ENCODE results near the gene TRIM63.

TRIM63 gene

DNA sequence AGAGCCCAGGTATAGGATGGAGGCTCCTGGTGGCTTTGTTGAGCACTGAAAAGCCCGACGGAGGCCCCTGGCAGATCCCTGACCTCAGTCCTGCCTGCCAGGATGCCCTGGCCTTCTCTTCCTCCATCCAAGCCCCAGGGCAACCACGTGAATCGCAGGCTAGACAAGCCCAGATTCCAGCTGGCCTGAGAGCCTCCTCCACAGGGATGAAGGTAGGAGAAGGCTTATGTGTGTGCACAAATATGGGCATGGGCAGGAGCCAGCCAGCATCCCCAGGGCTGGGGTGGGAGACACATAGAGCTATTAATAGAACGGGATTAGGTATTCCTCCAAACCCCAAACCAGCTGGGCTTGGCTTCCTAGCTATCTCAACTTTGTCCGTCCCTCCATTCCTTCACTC is 49.8 kb downstream of the TRIM63 start:
- ChIA-PET CTCF (interaction anchor here (1.0 to 2.7 kb wide), 6 partner anchors 10 to 127 kb away, joined by 3 to 15 read pairs (median 6); partner anchors contain the start of gene PAFAH2), POLR2A (no interaction called here)
- DNase-seq (ENCODE audit: extremely low spot score), result no peak
- no peak for TF ChIP-seq CTCF (IDR thresholded peaks at IDR 0.05; ENCODE audit: control extremely low read depth, extremely low read depth, low read depth, missing control alignments)

DNA sequence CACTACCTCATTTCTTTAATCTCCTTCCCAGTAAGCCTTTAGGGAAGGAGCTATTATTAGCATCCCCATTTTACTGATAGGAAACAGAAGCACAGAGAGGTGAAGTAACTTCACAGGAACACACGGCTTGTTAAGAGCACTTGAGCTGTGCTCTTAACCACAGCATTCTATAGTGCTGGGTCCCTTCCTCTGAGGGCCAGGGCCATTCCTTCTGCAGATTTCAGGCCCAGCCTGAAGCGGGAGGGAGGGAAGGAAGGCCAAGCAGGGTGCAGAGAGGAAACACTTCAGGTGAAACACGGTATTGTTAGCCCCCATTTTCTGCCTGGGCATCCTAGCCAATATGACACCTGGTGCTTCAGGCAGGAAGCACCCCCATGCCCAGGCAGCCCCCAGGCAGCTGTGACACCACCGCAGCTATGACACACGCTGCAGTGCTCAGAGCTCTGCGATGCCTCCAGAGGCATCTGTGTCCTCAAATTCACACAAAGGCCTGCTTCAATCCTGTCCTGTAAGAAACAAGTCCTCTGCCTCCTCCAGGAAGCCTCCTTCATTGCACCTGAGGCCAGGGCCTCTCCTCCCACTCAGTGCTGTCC is 50.4 kb downstream of the TRIM63 start:
- no peak for DNase-seq (ENCODE audit: extremely low spot score)
- POLR2A ChIA-PET, result no interaction called here
- CTCF ChIA-PET, result interaction anchor here (0.9 to 2.7 kb wide), 7 partner anchors 10 to 128 kb away, joined by 3 to 15 read pairs (median 5); partner anchors contain the start of gene PAFAH2

GRCh38 chr1:26016258-26016952 is 51.0 kb downstream of the TRIM63 start:
- ChIA-PET POLR2A (no interaction called here), CTCF (interaction anchor here (0.9 to 2.7 kb wide), 6 partner anchors 11 to 121 kb away, joined by 3 to 15 read pairs (median 6); partner anchors contain the start of gene PAFAH2)
- peak; percentile 59 for DNase-seq (ENCODE audit: extremely low spot score)
- TF ChIP-seq CTCF (IDR thresholded peaks at IDR 0.05; ENCODE audit: control extremely low read depth, extremely low read depth, low read depth, missing control alignments), result no peak

More for the DNA sequence above, 50.4 kb downstream of the TRIM63 start:
- TF ChIP-seq CTCF (IDR thresholded peaks at IDR 0.05; ENCODE audit: control extremely low read depth, extremely low read depth, low read depth, missing control alignments), result no peak

DNA sequence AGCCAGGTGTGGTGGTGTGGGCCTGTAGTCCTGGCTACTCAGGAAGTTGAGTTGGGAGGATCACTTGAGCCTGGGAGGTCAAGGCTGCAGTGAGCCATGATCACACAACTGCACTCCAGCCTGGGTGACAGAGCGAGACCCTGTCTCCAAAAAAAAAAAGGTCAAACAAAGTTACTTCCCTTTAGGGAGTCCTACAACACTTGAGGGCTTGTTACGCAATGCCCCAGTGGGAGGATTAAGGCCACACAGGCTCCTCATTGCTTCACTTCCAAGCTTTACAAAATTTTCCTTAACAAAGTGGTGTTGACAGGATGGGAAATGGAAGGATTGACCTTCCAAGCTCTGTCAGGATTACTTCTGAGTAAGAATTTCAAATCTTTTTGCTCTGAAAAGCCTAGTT is 52.1 kb downstream of the TRIM63 start:
- TF ChIP-seq CTCF (IDR thresholded peaks at IDR 0.05; ENCODE audit: control extremely low read depth, extremely low read depth, low read depth, missing control alignments), result no peak
- no peak for DNase-seq (ENCODE audit: extremely low spot score)
- POLR2A ChIA-PET, result no interaction called here
- CTCF ChIA-PET, result interaction anchor here (3.5 kb wide), 1 partner anchor 21 kb away, joined by 15 read pairs; no protein-coding TSS in a partner anchor

GRCh38 chr1:26014179-26014578 is 53.3 kb downstream of the TRIM63 start:
- CTCF ChIA-PET, result interaction anchor here (3.5 kb wide), 1 partner anchor 22 kb away, joined by 15 read pairs; no protein-coding TSS in a partner anchor
- no peak for DNase-seq (ENCODE audit: extremely low spot score)
- TF ChIP-seq CTCF (IDR thresholded peaks at IDR 0.05; ENCODE audit: control extremely low read depth, extremely low read depth, low read depth, missing control alignments), result no peak
- POLR2A ChIA-PET, result no interaction called here

- DNase-seq (ENCODE audit: extremely low spot score), result no peak
- TF ChIP-seq CTCF (IDR thresholded peaks at IDR 0.05; ENCODE audit: control extremely low read depth, extremely low read depth, low read depth, missing control alignments), result no peak
- ChIA-PET CTCF (interaction anchor here (0.7 to 3.5 kb wide), 4 partner anchors 14 to 117 kb away, joined by 3 to 15 read pairs (median 4); no protein-coding TSS in a partner anchor), POLR2A (no interaction called here)
These were observed 54.6 kb downstream of the TRIM63 start for GRCh38 chr1:26012864-26013263.
